GM21381 (cell line): ENCODE measurements around the gene LRSAM1.

Experiments
- ATAC-seq: cut with Tn5 transposase; IDR thresholded peaks from one replicate; pipeline ENCODE4 v1.9.1; 2021; ENCODE audit warnings: mild to moderate bottlenecking, moderate library complexity; ENCODE audit not compliant: unreplicated experiment

The LRSAM1 gene

GRCh38 chr9:127509955-127510299 lies 58.6 kb downstream of the LRSAM1 start:
- no peak for ATAC-seq

- no peak for ATAC-seq
Measured at GRCh38 chr9:127514468-127514867, 63.2 kb downstream of the LRSAM1 start.

GRCh38 chr9:127516835-127517607 lies 65.7 kb downstream of the LRSAM1 start:
- no peak for ATAC-seq

GRCh38 chr9:127517620-127518019 lies 66.3 kb downstream of the LRSAM1 start:
- ATAC-seq: no peak

GRCh38 chr9:127518091-127518856 lies 67.0 kb downstream of the LRSAM1 start:
- no peak for ATAC-seq

GRCh38 chr9:127519301-127520166 lies 68.2 kb downstream of the LRSAM1 start:
- ATAC-seq: no peak

GRCh38 chr9:127520941-127521918 lies 69.9 kb downstream of the LRSAM1 start:
- ATAC-seq: no peak

- ATAC-seq: no peak
Measured at GRCh38 chr9:127521919-127522304, 70.6 kb downstream of the LRSAM1 start.

- ATAC-seq: no peak
Measured at GRCh38 chr9:127522727-127523126, 71.4 kb downstream of the LRSAM1 start.

- ATAC-seq: no peak
Measured at GRCh38 chr9:127523312-127523851, 72.1 kb downstream of the LRSAM1 start.

GRCh38 chr9:127524373-127524772 lies 73.1 kb downstream of the LRSAM1 start:
- ATAC-seq: no peak

GRCh38 chr9:127525401-127526188 lies 74.3 kb downstream of the LRSAM1 start:
- no peak for ATAC-seq

- ATAC-seq: no peak
Measured at GRCh38 chr9:127526655-127527559, 75.6 kb downstream of the LRSAM1 start.

- no peak for ATAC-seq
Measured at GRCh38 chr9:127527560-127528268, 76.4 kb downstream of the LRSAM1 start.

GRCh38 chr9:127528422-127529251 lies 77.3 kb downstream of the LRSAM1 start:
- no peak for ATAC-seq

GRCh38 chr9:127529671-127530070 lies 78.4 kb downstream of the LRSAM1 start:
- no peak for ATAC-seq
